ENCODE results near the gene MCM5. TPM values are rescaled to one million over a fixed set of nuclear protein-coding genes. Genes with fewer than 3 reads are reported as not detected.

Gene MCM5
- total RNA-seq, 1 experiment from 2014 or later, result 194 TPM

GRCh38 chr22:35473971-35474370, 74.0 kb downstream of the MCM5 start:
- DNase-seq (ENCODE audit: low read depth, low spot score), result no peak
- no peaks in the 10 kb centered on the region for H3K79me2 ChIP-seq (ENCODE audit: insufficient read depth, low read length)
- H3K9me2 ChIP-seq (ENCODE audit: insufficient read depth), result no peaks in the 10 kb centered on the region
- H3K9me3 ChIP-seq (ENCODE audit: control insufficient read depth in 1 of 2, insufficient read depth in 1 of 2, low read depth in 1 of 2, low read length in 2 of 2), result no peaks in the 10 kb centered on the region
- RAD21 ChIA-PET (ENCODE audit: low non-redundant PET in 1 of 2, low total read pairs in 2 of 2, uncharacterized antibody in 2 of 2, unreplicated experiment in 2 of 2), result no interaction called here
- H4K20me1 ChIP-seq (ENCODE audit: insufficient read depth), result no peaks in the 10 kb centered on the region
- no peak overlapping the region for H2AFZ ChIP-seq (ENCODE audit: low read depth, low read length, poor library complexity, severe bottlenecking)
- H3K4me2 ChIP-seq (ENCODE audit: low read length), result no peak overlapping the region
- no peak overlapping the region for H3K9ac ChIP-seq (ENCODE audit: low read length)
- ATAC-seq, result no peak
- intact Hi-C loops (cut with micrococcal nuclease), result no loop called here
- CTCF ChIA-PET, result no interaction called here
- H3K4me3 ChIP-seq (replicated peaks in 1 of 2; ENCODE audit: low read depth in 1 of 2, low read length in 2 of 2), result no peak overlapping the region
- H3K27me3 ChIP-seq (ENCODE audit: insufficient read depth, low read length), result no peaks in the 10 kb centered on the region
- H3K27ac ChIP-seq (ENCODE audit: low read depth, low read length), result no peak overlapping the region
- peaks cover 8 to 32% of the 10 kb centered on the region in 2 experiments for H3K4me1 ChIP-seq (ENCODE audit: control insufficient read depth in 1 of 2, insufficient read depth in 2 of 2, low read length in 2 of 2)
- TF ChIP-seq TCF7L2 (IDR thresholded peaks at IDR 0.05; ENCODE audit: borderline replicate concordance, extremely low read depth, insufficient read depth, insufficient read length), result no peak
- TF ChIP-seq CTCF (IDR thresholded peaks at IDR 0.05 in 2 of 3, conservative IDR thresholded peaks at IDR 0.05 in 1 of 3; ENCODE audit: borderline replicate concordance in 1 of 3, insufficient read depth in 1 of 3, low read depth in 2 of 3, low read length in 2 of 3), result no peak
- no peak for TF ChIP-seq FOSL1 (IDR thresholded peaks at IDR 0.05; ENCODE audit: low read depth)
- no peak for TF ChIP-seq SP1 (IDR thresholded peaks at IDR 0.05; ENCODE audit: low read depth)
- TF ChIP-seq ELF1 (IDR thresholded peaks at IDR 0.05; ENCODE audit: borderline replicate concordance, low read depth), result no peak
- TF ChIP-seq MAX (IDR thresholded peaks at IDR 0.05), result no peak
- TF ChIP-seq SIN3A (IDR thresholded peaks at IDR 0.05; ENCODE audit: low read depth), result no peak
- no peak for TF ChIP-seq SRF (IDR thresholded peaks at IDR 0.05; ENCODE audit: low read depth)
- POLR2A ChIA-PET, result no interaction called here
- no peaks in the 10 kb centered on the region for H3K36me3 ChIP-seq (ENCODE audit: control insufficient read depth in 1 of 2, insufficient read depth in 2 of 2, low read length in 2 of 2)
- no TSS peak for BruUV-seq (replicated peaks)

Other genes with a start within 250 kb of the MCM5 start
- 36.7 TPM for gene HMGXB4, start 142.6 kb upstream of the MCM5 start, total RNA-seq (2021; ENCODE audit: unreplicated experiment)
- 18.0 TPM for gene TOM1, start 100.2 kb upstream of the MCM5 start, total RNA-seq (2021; ENCODE audit: unreplicated experiment)
- 26.4 TPM for gene HMOX1, start 19.0 kb upstream of the MCM5 start, total RNA-seq (2021; ENCODE audit: unreplicated experiment)
- gene RASD2, start 140.7 kb downstream of the MCM5 start, total RNA-seq (2021; ENCODE audit: unreplicated experiment), result 2.4 TPM
- gene MB, start 217.2 kb downstream of the MCM5 start, total RNA-seq (2021; ENCODE audit: unreplicated experiment), result 1.5 TPM
- 0.84 TPM for gene APOL6, start 248.3 kb downstream of the MCM5 start, total RNA-seq (2021; ENCODE audit: unreplicated experiment)

Measured in HCT116 (cell line).